Measurements from ENCODE around the gene UBE3D.
"Not testable (repeated sequence)": the region's sequence is repeated elsewhere in the genome, so short reads cannot be mapped to it uniquely, and the experiment has no call there.

The UBE3D gene

GRCh38 chr6:82906951-82907350, 158.7 kb downstream of the UBE3D start:
- no peak for DNase-seq

DNA sequence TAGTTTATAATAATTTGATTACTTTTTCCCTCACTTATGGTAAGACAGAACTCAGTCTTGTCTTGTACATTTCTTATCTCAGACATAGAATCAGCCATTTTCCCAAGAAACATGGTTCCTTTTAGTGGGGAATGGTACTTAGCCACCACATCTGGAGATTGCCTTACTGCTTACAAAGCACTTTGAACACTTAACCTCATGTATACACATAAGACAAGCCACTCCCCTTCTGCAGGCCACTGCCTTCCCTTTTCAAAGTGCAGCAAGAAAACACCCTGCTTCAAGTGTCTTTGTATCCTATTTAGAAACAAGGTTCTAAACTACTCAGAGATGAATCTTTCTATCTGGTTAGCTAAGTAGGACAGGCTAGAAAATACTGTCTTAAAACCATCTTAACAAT, 159.2 kb downstream of the UBE3D start:
- no peak for DNase-seq

- no peak for DNase-seq
These were observed 160.8 kb downstream of the UBE3D start for GRCh38 chr6:82904860-82905259.

- no peak for DNase-seq
These were observed 161.4 kb downstream of the UBE3D start for GRCh38 chr6:82904257-82904656.

- DNase-seq = no peak
These were observed 163.4 kb downstream of the UBE3D start for GRCh38 chr6:82902290-82902689.

GRCh38 chr6:82894653-82895259, 170.9 kb downstream of the UBE3D start:
- no peak for DNase-seq

- DNase-seq = no peak
These were observed 171.6 kb downstream of the UBE3D start for GRCh38 chr6:82893889-82894652.

GRCh38 chr6:82891503-82891902, 174.1 kb downstream of the UBE3D start:
- DNase-seq = not testable (repeated sequence)

GRCh38 chr6:82891076-82891475, 174.6 kb downstream of the UBE3D start:
- DNase-seq = no peak

DNA sequence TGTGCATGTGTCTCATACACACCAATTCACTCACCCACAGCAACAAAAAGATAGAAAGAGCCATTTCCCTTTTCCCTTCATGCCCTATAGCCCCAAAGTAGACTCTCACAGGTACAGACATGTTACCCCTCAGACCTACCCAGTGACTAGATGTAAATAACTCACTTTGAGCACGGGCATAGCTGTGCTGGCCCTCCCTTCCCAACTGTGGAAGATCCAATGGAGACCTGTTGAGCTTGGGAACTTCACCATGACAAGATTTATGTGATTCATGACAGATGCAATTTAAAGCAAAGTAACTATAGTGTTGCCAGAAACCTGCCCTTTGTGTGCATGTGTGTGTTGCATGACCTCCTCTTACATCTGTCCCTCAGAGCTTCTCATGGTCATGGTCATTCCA, 175.4 kb downstream of the UBE3D start:
- DNase-seq = no peak

DNA sequence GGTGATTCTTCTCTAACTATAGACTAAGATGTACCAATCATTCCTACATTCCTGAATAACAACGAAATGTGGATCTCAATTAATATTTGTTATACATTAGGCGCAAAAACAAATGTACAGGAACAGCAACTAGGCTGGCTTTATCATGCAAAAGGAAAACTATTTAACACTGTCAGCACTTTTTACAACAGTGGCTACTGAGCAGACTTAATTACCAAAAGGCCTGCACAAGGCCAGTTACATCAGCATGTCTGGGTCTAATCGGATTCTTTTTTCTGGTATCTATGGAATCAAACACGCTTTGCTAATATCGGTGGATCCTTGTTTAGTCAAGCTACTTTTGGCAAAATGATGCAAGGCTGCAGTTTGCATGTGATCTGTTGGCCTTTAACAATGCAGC, 176.5 kb downstream of the UBE3D start:
- no peak for DNase-seq

DNA sequence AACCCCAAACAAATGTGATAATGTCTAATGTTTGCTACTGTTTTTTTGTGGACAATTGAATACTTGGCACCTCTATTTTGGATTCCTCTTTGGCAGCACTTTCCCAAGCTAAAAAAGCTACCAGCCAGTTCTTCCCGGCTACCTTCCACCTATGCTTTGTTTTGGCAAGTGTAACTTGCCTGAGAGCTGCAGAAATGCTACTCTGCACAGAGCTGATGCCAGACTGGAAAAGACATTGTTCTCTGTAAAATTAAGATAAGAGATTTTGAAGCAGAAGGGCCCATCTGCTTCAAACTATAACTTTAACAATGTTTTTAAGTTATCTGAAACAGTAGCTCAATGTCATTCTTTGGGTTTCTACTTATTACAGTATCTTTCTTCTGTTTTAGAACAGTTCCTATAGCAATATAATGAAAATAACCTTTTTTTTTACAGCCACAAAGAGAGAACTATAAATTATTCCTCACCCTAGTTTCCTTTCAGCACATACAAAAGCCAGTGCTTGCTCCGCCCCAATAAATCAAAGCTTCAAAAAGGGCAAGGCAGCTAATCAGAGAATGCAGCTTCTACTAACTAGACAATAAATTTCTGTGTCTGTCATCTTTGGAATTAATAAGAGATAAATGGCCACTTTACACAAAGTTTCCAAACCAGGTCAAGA, 183.1 kb downstream of the UBE3D start:
- DNase-seq = no peak

DNA sequence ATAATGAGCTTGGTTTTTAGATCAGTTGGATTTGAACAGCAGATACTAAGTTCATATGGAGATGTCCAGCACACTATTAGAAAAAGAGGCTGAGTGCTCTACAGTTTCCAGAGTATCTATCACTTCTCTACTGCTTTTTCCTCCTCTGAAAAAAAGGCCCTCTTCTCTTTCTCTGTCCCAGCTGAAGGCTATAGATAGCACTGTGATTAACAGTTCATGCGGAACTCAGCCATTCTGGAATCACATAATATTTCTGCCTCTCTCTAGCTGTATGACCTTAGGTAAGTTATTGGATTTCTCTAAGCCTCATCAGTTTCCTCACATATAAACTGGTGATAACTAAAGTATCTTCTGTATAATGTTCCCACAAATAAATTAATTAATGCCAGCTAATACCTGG, 184.1 kb downstream of the UBE3D start:
- no peak for DNase-seq

- DNase-seq = no peak
These were observed 186.8 kb downstream of the UBE3D start for GRCh38 chr6:82878812-82879211.

DNA sequence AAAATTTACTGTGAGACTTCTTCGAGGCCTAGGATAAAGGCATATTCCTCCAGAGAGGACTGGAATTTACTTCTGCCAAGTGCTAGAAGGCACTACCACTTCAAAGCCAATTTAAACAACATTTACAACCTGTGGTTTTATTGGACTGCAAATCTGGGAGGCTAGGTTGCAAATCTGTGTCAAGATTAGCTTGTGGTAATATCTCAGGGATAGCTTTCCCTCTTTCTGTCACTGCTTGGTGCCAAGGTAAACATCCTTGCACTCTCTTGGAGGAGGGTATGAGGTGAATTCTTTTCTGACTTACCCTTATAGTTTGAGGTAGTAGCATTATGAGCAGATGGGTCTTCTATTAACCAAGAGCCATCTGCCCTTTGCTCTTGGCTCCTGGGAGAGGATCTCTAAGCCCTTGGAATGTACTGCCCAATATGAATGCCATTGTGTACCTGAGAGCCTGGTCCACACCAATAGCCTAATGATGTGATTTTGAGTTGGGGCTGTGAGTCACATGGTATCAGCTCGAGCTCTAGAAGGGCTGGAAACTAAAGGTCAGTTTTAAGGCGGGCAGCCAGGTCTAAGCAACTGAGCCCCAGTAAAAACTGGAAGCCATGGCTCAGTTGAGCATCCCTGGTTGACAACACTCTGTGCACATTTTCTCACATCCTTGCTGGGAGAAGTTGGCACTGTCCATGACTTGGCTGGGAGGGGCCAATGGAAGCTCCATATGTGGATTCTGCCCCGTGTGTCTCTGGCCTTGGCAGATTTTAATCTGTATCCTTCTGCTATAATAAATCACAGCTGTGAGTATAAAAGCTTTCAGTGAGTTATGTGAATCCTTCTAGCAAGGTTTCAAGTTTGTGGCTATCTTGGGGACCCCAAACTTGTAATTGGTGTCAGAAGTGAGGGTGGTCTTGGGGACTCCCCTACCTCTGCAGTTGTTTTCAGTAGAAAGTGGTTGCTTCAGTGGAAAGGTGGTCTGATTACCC, 188.1 kb downstream of the UBE3D start:
- DNase-seq = no peak

DNA sequence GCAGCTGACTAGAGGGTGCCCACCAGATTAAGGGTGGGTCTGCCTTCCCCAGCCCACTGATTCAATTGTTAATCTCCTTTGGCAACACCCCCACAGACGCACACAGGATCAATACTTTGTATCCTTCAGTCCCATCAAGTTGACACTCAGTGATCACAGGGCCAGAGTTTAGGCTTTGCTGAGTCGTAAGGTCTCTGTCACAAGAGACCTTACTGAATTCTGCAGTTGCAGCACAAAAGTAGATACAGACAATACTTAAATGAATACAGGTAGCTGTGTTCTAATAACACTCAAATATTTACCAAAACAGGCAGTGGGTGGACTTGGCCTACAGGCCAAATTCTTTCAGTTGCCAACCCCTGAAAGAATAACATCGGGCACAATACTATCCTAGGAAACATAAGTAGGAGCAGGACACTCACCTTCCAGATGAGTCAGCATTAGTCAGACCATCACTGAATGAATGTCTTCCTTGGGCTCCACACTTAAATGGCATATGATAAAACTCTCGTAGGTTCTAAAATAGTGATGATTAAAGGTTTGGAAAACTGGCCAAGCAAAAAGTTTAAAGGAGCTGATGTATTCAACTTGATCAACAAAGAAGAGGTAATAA, 190.0 kb downstream of the UBE3D start:
- no peak for DNase-seq

GRCh38 chr6:82874867-82875266, 190.8 kb downstream of the UBE3D start:
- DNase-seq = no peak

DNA sequence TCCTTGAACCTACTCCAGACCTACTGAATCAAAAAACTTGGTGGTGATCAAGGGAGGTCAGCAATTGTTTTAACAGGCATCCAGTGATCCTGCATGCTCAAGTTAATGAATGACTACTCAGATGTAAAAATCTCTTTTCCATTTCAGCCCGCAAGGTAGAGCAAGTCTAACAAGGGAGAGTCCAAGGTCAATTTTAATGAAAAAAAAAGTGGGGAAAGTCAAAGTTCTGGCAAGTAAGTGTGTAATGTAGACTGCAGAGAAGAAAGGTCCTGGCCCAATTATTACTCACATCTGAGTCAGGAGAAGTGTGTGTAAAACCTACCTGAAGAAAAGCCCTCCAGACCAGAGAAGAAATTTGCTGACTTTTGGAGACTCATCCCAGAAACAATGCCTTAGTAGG, 193.5 kb downstream of the UBE3D start:
- no peak for DNase-seq

- no peak for DNase-seq
These were observed 195.0 kb downstream of the UBE3D start for GRCh38 chr6:82870582-82871172.

DNA sequence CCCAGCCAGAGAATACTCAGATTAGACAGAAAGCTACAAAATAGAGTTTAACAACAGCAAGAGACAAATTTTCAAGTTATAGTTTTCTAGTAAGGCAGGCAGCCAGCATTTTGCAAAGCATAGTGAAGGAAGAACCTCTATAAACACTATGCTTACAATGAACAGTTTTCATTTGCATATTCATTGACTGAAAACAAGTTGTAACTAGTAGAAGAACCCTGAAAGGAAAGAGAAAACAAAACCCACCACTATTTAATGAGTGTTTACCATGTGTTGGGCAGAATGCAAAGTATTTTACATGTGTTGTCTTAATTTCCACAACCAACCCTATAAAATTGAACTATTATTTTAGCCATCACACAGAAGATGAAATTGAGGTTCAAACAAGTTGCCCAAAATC, 196.1 kb downstream of the UBE3D start:
- no peak for DNase-seq

- no peak for DNase-seq
These were observed 197.7 kb downstream of the UBE3D start for GRCh38 chr6:82867946-82868345.

DNA sequence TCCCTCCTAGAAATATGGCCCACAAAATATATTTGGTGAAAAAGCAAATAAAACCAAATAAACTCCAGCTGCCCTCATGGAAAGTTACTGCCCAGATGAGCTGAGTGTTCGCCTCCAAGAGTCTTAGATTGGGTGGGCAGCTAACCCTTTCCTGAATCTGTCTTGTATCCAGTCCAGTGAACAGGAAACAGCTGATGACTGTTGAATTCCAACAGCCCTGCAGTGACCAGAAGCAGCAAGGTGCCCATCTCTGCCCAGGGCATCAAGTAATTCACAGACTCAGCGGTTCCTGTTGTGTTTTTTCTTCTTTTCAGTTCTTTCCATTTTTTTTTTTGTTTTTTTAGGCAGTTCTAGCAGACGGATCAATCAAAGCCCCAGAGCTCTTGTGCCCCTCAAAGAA, 199.2 kb downstream of the UBE3D start:
- DNase-seq = no peak

All from NCI-H1436 treated with DMSO at 0.1 percent for 48 hours (cell line).